Measurements from ENCODE around the gene RNF213. TPM values are rescaled to one million over a fixed set of nuclear protein-coding genes. Genes with fewer than 3 reads are reported as not detected.
A peak's percentile ranks its signal among the peaks of the same experiment; 100 is the strongest.

Gene RNF213
- total RNA-seq, 1 experiment from 2014 or later = 61.4 TPM

GRCh38 chr17:80345321-80345720, 84.7 kb downstream of the RNF213 start:
- H3K4me3 ChIP-seq (ENCODE audit: low read depth, low read length) = no peak overlapping the region
- Mint-ChIP-seq H3K9me3 (ENCODE audit: unreplicated experiment) (no peaks in the 10 kb centered on the region), H3K27me3 (ENCODE audit: insufficient read depth, unreplicated experiment) (no peaks in the 10 kb centered on the region), H3K27ac (ENCODE audit: unreplicated experiment) (no peak overlapping the region), H3K4me1 (ENCODE audit: low read depth, unreplicated experiment) (no peaks in the 10 kb centered on the region), H3K36me3 (ENCODE audit: insufficient read depth, unreplicated experiment) (peaks cover 41% of the 10 kb centered on the region), H3K4me3 (ENCODE audit: unreplicated experiment) (no peak overlapping the region)
- peaks cover 1% of the 10 kb centered on the region for H3K36me3 ChIP-seq (ENCODE audit: control insufficient read depth, insufficient read depth, low read length)
- H3K4me1 ChIP-seq = no peaks in the 10 kb centered on the region
- ChIA-PET POLR2A (no interaction called here), CTCF (no interaction called here)
- intact Hi-C loops (cut with micrococcal nuclease; ENCODE audit: unreplicated experiment) = no loop called here
- no peaks in the 10 kb centered on the region for H3K9me3 ChIP-seq
- DNase-seq = no peak
- TF ChIP-seq CTCF (IDR thresholded peaks at IDR 0.05; ENCODE audit: insufficient read depth in 1 of 2, low read depth in 1 of 2, low read length in 1 of 2, severe bottlenecking in 1 of 2, unreplicated experiment in 1 of 2) = no peak
- no TSS peak for BruUV-seq (replicated peaks)
- H3K27me3 ChIP-seq (replicated peaks; ENCODE audit: control insufficient read depth, insufficient read depth, low read length) = no peaks in the 10 kb centered on the region

- H3K27me3 ChIP-seq (replicated peaks; ENCODE audit: control insufficient read depth, insufficient read depth, low read length) = no peaks in the 10 kb centered on the region
- H3K4me1 ChIP-seq = no peaks in the 10 kb centered on the region
- no peak for TF ChIP-seq CTCF (IDR thresholded peaks at IDR 0.05; ENCODE audit: insufficient read depth in 1 of 2, low read depth in 1 of 2, low read length in 1 of 2, severe bottlenecking in 1 of 2, unreplicated experiment in 1 of 2)
- no peaks in the 10 kb centered on the region for H3K4me1 Mint-ChIP-seq (ENCODE audit: low read depth, unreplicated experiment)
- intact Hi-C loops (cut with micrococcal nuclease; ENCODE audit: unreplicated experiment) = no loop called here
- H3K36me3 ChIP-seq (ENCODE audit: control insufficient read depth, insufficient read depth, low read length) = peaks cover 1% of the 10 kb centered on the region
- BruUV-seq (replicated peaks) = TSS peak; percentile 21
- CTCF ChIA-PET = no interaction called here
- no peak for DNase-seq
- H3K9me3 ChIP-seq = no peaks in the 10 kb centered on the region
- H3K4me3 ChIP-seq (ENCODE audit: low read depth, low read length) = no peak overlapping the region
- no peak overlapping the region for H3K4me3 Mint-ChIP-seq (ENCODE audit: unreplicated experiment)
- H3K9me3 Mint-ChIP-seq (ENCODE audit: unreplicated experiment) = no peaks in the 10 kb centered on the region
- H3K36me3 Mint-ChIP-seq (ENCODE audit: insufficient read depth, unreplicated experiment) = peaks cover 41% of the 10 kb centered on the region
- POLR2A ChIA-PET = no interaction called here
- H3K27ac Mint-ChIP-seq (ENCODE audit: unreplicated experiment) = no peak overlapping the region
- no peaks in the 10 kb centered on the region for H3K27me3 Mint-ChIP-seq (ENCODE audit: insufficient read depth, unreplicated experiment)
Measured at GRCh38 chr17:80345841-80346497, 85.3 kb downstream of the RNF213 start.

GRCh38 chr17:80346498-80347275, 86.0 kb downstream of the RNF213 start:
- ChIA-PET POLR2A (no interaction called here), CTCF (no interaction called here)
- Histone ChIP-seq H3K9me3 (no peaks in the 10 kb centered on the region), H3K27me3 (replicated peaks; ENCODE audit: control insufficient read depth, insufficient read depth, low read length) (no peaks in the 10 kb centered on the region), H3K4me3 (ENCODE audit: low read depth, low read length) (no peak overlapping the region), H3K4me1 (no peaks in the 10 kb centered on the region), H3K36me3 (ENCODE audit: control insufficient read depth, insufficient read depth, low read length) (peaks cover 1% of the 10 kb centered on the region)
- no peaks in the 10 kb centered on the region for H3K9me3 Mint-ChIP-seq (ENCODE audit: unreplicated experiment)
- H3K4me1 Mint-ChIP-seq (ENCODE audit: low read depth, unreplicated experiment) = no peaks in the 10 kb centered on the region
- H3K27ac Mint-ChIP-seq (ENCODE audit: unreplicated experiment) = no peak overlapping the region
- H3K4me3 Mint-ChIP-seq (ENCODE audit: unreplicated experiment) = no peak overlapping the region
- H3K36me3 Mint-ChIP-seq (ENCODE audit: insufficient read depth, unreplicated experiment) = peaks cover 34% of the 10 kb centered on the region
- TF ChIP-seq CTCF (IDR thresholded peaks at IDR 0.05; ENCODE audit: insufficient read depth in 1 of 2, low read depth in 1 of 2, low read length in 1 of 2, severe bottlenecking in 1 of 2, unreplicated experiment in 1 of 2) = no peak
- BruUV-seq (replicated peaks) = no TSS peak
- DNase-seq = no peak
- intact Hi-C loops (cut with micrococcal nuclease; ENCODE audit: unreplicated experiment) = no loop called here
- no peaks in the 10 kb centered on the region for H3K27me3 Mint-ChIP-seq (ENCODE audit: insufficient read depth, unreplicated experiment)

All from Caco-2 (cell line).